ENCODE data around the gene NUP205. TPM values are rescaled to one million over a fixed set of nuclear protein-coding genes. Genes with fewer than 3 reads are reported as not detected.
A peak's percentile ranks its signal among the peaks of the same experiment; 100 is the strongest.
"Not testable (repeated sequence)": the region's sequence is repeated elsewhere in the genome, so short reads cannot be mapped to it uniquely, and the experiment has no call there.

Gene NUP205
- total RNA-seq, 1 donor from 2014 or later = 44.1 TPM

GRCh38 chr7:135617781-135618180 is 60.1 kb downstream of the NUP205 start:
- no peak for DNase-seq (ENCODE audit: extremely low read depth, low read depth, low spot score)

- DNase-seq (ENCODE audit: extremely low read depth, low read depth, low spot score) = no peak
These were observed 60.8 kb downstream of the NUP205 start for GRCh38 chr7:135618510-135618909.

- DNase-seq (ENCODE audit: extremely low read depth, low read depth, low spot score) = no peak
These were observed 62.7 kb downstream of the NUP205 start for GRCh38 chr7:135620447-135620846.

GRCh38 chr7:135620980-135621850 is 63.5 kb downstream of the NUP205 start:
- DNase-seq (ENCODE audit: extremely low read depth, low read depth, low spot score) = peak; percentile 58

- DNase-seq (ENCODE audit: extremely low read depth, low read depth, low spot score) = no peak
These were observed 76.6 kb downstream of the NUP205 start for GRCh38 chr7:135634191-135634878.

GRCh38 chr7:135639690-135640089 is 82.0 kb downstream of the NUP205 start:
- DNase-seq (ENCODE audit: extremely low read depth, low read depth, low spot score) = not testable (repeated sequence)

GRCh38 chr7:135644154-135644553 is 86.4 kb downstream of the NUP205 start:
- DNase-seq (ENCODE audit: extremely low read depth, low read depth, low spot score) = no peak

GRCh38 chr7:135644729-135645128 is 87.0 kb downstream of the NUP205 start:
- no peak for DNase-seq (ENCODE audit: extremely low read depth, low read depth, low spot score)

- no peak for DNase-seq (ENCODE audit: extremely low read depth, low read depth, low spot score)
These were observed 87.7 kb downstream of the NUP205 start for GRCh38 chr7:135645296-135645904.

- DNase-seq (ENCODE audit: extremely low read depth, low read depth, low spot score) = no peak
These were observed 90.0 kb downstream of the NUP205 start for GRCh38 chr7:135647755-135648154.

- DNase-seq (ENCODE audit: extremely low read depth, low read depth, low spot score) = no peak
These were observed 90.5 kb downstream of the NUP205 start for GRCh38 chr7:135648235-135648634.

GRCh38 chr7:135650831-135651573 is 93.3 kb downstream of the NUP205 start:
- DNase-seq (ENCODE audit: extremely low read depth, low read depth, low spot score) = no peak

- DNase-seq (ENCODE audit: extremely low read depth, low read depth, low spot score) = no peak
These were observed 95.8 kb downstream of the NUP205 start for GRCh38 chr7:135653340-135654080.

GRCh38 chr7:135658564-135658963 is 100.8 kb downstream of the NUP205 start:
- DNase-seq (ENCODE audit: extremely low read depth, low read depth, low spot score) = no peak

- no peak for DNase-seq (ENCODE audit: extremely low read depth, low read depth, low spot score)
These were observed 101.6 kb downstream of the NUP205 start for GRCh38 chr7:135659159-135659846.

GRCh38 chr7:135661311-135662122 is 103.8 kb downstream of the NUP205 start:
- no peak for DNase-seq (ENCODE audit: extremely low read depth, low read depth, low spot score)

- no peak for DNase-seq (ENCODE audit: extremely low read depth, low read depth, low spot score)
These were observed 104.3 kb downstream of the NUP205 start for GRCh38 chr7:135662123-135662372.

- DNase-seq (ENCODE audit: extremely low read depth, low read depth, low spot score) = no peak
These were observed 104.8 kb downstream of the NUP205 start, which contains the start of gene STMP1 for GRCh38 chr7:135662373-135663114. STMP1 (plus strand) TSS chr7:135662514.

Data from glomerular endothelial cell (primary cell).